T-helper 1 cell treated with Interleukin-12 subunit alpha and Interleukin-12 subunit beta and Interleukin-4 antibody, amounts not matched to agents 30 μg/mL and 1 μg/mL, for 36 hours (primary cell): ENCODE data around the gene CTIF.

Source experiments
- H3K27ac Mint-ChIP-seq: one replicate; pipeline ENCODE4 v1.8.0; 2021; ENCODE audit warnings: mild to moderate bottlenecking, mixed read lengths
- H3K27me3 Mint-ChIP-seq: one replicate; pipeline ENCODE4 v1.8.0; 2021; ENCODE audit warnings: low read depth, mixed read lengths
- H3K36me3 Mint-ChIP-seq: one replicate; pipeline ENCODE4 v1.8.0; 2021; ENCODE audit warnings: low read depth, mixed read lengths
- H3K4me1 Mint-ChIP-seq: one replicate; pipeline ENCODE4 v1.8.0; 2021; ENCODE audit warnings: low read depth, mixed read lengths
- H3K4me3 Mint-ChIP-seq: one replicate; pipeline ENCODE4 v1.8.0; 2021; ENCODE audit warnings: mild to moderate bottlenecking, moderate library complexity, mixed read lengths
- H3K9me3 Mint-ChIP-seq: one replicate; pipeline ENCODE4 v1.8.0; 2021; ENCODE audit warnings: mixed read lengths

Gene CTIF

GRCh38 chr18:48541747-48542400 is 3.0 kb downstream of the CTIF start:
- Mint-ChIP-seq H3K4me3 (peak overlapping the region; percentile 14), H3K9me3 (no peaks in the 10 kb centered on the region), H3K36me3 (no peaks in the 10 kb centered on the region), H3K27me3 (peaks cover 56% of the 10 kb centered on the region), H3K4me1 (peaks cover 8% of the 10 kb centered on the region), H3K27ac (no peak overlapping the region)

GRCh38 chr18:48542513-48543181 is 3.8 kb downstream of the CTIF start:
- Mint-ChIP-seq H3K27ac (no peak overlapping the region), H3K4me3 (no peak overlapping the region)

GRCh38 chr18:48543228-48543627 is 4.4 kb downstream of the CTIF start:
- Mint-ChIP-seq H3K27ac (no peak overlapping the region), H3K4me1 (peaks cover 8% of the 10 kb centered on the region), H3K27me3 (peaks cover 60% of the 10 kb centered on the region), H3K36me3 (no peaks in the 10 kb centered on the region), H3K9me3 (no peaks in the 10 kb centered on the region), H3K4me3 (no peak overlapping the region)

More at GRCh38 chr18:48542513-48543181, 3.8 kb downstream of the CTIF start:
- H3K27me3 Mint-ChIP-seq, result peaks cover 58% of the 10 kb centered on the region
- H3K36me3 Mint-ChIP-seq, result no peaks in the 10 kb centered on the region
- H3K4me1 Mint-ChIP-seq, result peaks cover 8% of the 10 kb centered on the region
- H3K9me3 Mint-ChIP-seq, result no peaks in the 10 kb centered on the region

- Mint-ChIP-seq H3K4me1 (peaks cover 8% of the 10 kb centered on the region), H3K4me3 (no peak overlapping the region)
These were observed 5.3 kb downstream of the CTIF start for GRCh38 chr18:48544116-48544515.

GRCh38 chr18:48544661-48545415 is 6.0 kb downstream of the CTIF start:
- Mint-ChIP-seq H3K9me3 (no peaks in the 10 kb centered on the region), H3K4me3 (no peak overlapping the region), H3K27me3 (peaks cover 66% of the 10 kb centered on the region), H3K36me3 (no peaks in the 10 kb centered on the region), H3K4me1 (peaks cover 8% of the 10 kb centered on the region), H3K27ac (no peak overlapping the region)

More at GRCh38 chr18:48544116-48544515, 5.3 kb downstream of the CTIF start:
- no peaks in the 10 kb centered on the region for H3K36me3 Mint-ChIP-seq
- no peaks in the 10 kb centered on the region for H3K9me3 Mint-ChIP-seq
- H3K27ac Mint-ChIP-seq, result no peak overlapping the region
- H3K27me3 Mint-ChIP-seq, result peaks cover 66% of the 10 kb centered on the region

GRCh38 chr18:48545757-48546321 is 7.0 kb downstream of the CTIF start:
- Mint-ChIP-seq H3K4me1 (peaks cover 7% of the 10 kb centered on the region), H3K36me3 (no peaks in the 10 kb centered on the region), H3K27ac (no peak overlapping the region), H3K27me3 (peaks cover 62% of the 10 kb centered on the region), H3K4me3 (no peak overlapping the region), H3K9me3 (no peaks in the 10 kb centered on the region)

GRCh38 chr18:48546396-48546795 is 7.6 kb downstream of the CTIF start:
- Mint-ChIP-seq H3K27ac (no peak overlapping the region), H3K9me3 (no peaks in the 10 kb centered on the region), H3K4me3 (no peak overlapping the region), H3K36me3 (no peaks in the 10 kb centered on the region), H3K4me1 (peaks cover 7% of the 10 kb centered on the region), H3K27me3 (peaks cover 60% of the 10 kb centered on the region)

- H3K27ac Mint-ChIP-seq, result no peak overlapping the region
These were observed 8.7 kb downstream of the CTIF start for GRCh38 chr18:48547531-48547981.

GRCh38 chr18:48548011-48548771 is 9.4 kb downstream of the CTIF start:
- peaks cover 4% of the 10 kb centered on the region for H3K4me1 Mint-ChIP-seq
- no peak overlapping the region for H3K4me3 Mint-ChIP-seq
- H3K9me3 Mint-ChIP-seq, result no peaks in the 10 kb centered on the region
- H3K36me3 Mint-ChIP-seq, result no peaks in the 10 kb centered on the region
- no peak overlapping the region for H3K27ac Mint-ChIP-seq
- H3K27me3 Mint-ChIP-seq, result peaks cover 42% of the 10 kb centered on the region

More at GRCh38 chr18:48547531-48547981, 8.7 kb downstream of the CTIF start:
- no peaks in the 10 kb centered on the region for H3K9me3 Mint-ChIP-seq
- H3K36me3 Mint-ChIP-seq, result no peaks in the 10 kb centered on the region
- peaks cover 7% of the 10 kb centered on the region for H3K4me1 Mint-ChIP-seq
- H3K27me3 Mint-ChIP-seq, result peaks cover 48% of the 10 kb centered on the region
- H3K4me3 Mint-ChIP-seq, result no peak overlapping the region

- no peaks in the 10 kb centered on the region for H3K36me3 Mint-ChIP-seq
- H3K4me1 Mint-ChIP-seq, result peaks cover under 1% of the 10 kb centered on the region
- H3K9me3 Mint-ChIP-seq, result no peaks in the 10 kb centered on the region
- peaks cover 34% of the 10 kb centered on the region for H3K27me3 Mint-ChIP-seq
- H3K4me3 Mint-ChIP-seq, result no peak overlapping the region
- H3K27ac Mint-ChIP-seq, result no peak overlapping the region
These were observed 10.1 kb downstream of the CTIF start for GRCh38 chr18:48548921-48549320.

GRCh38 chr18:48550101-48550729 is 11.4 kb downstream of the CTIF start:
- H3K4me1 Mint-ChIP-seq, result no peaks in the 10 kb centered on the region
- H3K27ac Mint-ChIP-seq, result no peak overlapping the region
- peaks cover 23% of the 10 kb centered on the region for H3K27me3 Mint-ChIP-seq
- no peaks in the 10 kb centered on the region for H3K9me3 Mint-ChIP-seq
- H3K36me3 Mint-ChIP-seq, result no peaks in the 10 kb centered on the region
- H3K4me3 Mint-ChIP-seq, result no peak overlapping the region

GRCh38 chr18:48551100-48551499 is 12.3 kb downstream of the CTIF start:
- H3K4me1 Mint-ChIP-seq, result no peaks in the 10 kb centered on the region
- H3K36me3 Mint-ChIP-seq, result no peaks in the 10 kb centered on the region
- H3K9me3 Mint-ChIP-seq, result no peaks in the 10 kb centered on the region
- H3K27me3 Mint-ChIP-seq, result peaks cover 21% of the 10 kb centered on the region
- no peak overlapping the region for H3K4me3 Mint-ChIP-seq
- no peak overlapping the region for H3K27ac Mint-ChIP-seq

- H3K4me3 Mint-ChIP-seq, result no peak overlapping the region
- H3K36me3 Mint-ChIP-seq, result no peaks in the 10 kb centered on the region
- no peaks in the 10 kb centered on the region for H3K9me3 Mint-ChIP-seq
- H3K27ac Mint-ChIP-seq, result no peak overlapping the region
- peaks cover 10% of the 10 kb centered on the region for H3K27me3 Mint-ChIP-seq
- no peaks in the 10 kb centered on the region for H3K4me1 Mint-ChIP-seq
These were observed 13.3 kb downstream of the CTIF start for GRCh38 chr18:48552130-48552529.
